GM10248 (cell line): ENCODE results near the gene KCNMA1.
A peak's percentile ranks its signal among the peaks of the same experiment; 100 is the strongest.

Experiments used
- CTCF ChIA-PET: fragments of 300-600 bp; sonication (Branson Sonifier 250); formaldehyde crosslinking; extraction: SDS; loops from one replicate; lab custom pipeline; 2021; ENCODE audit warnings: antibody characterized with exemption; lab: Yijun Ruan, JAX
- POLR2A ChIA-PET: fragments of 350-650 bp; sonication (Branson Sonifier 250); formaldehyde crosslinking; extraction: SDS; loops from one replicate; lab custom pipeline; 2020; ENCODE audit warnings: antibody characterized with exemption; lab: Yijun Ruan, JAX
- DNase-seq: peaks from one replicate; pipeline ENCODE4 v3.0.0; 2012; ENCODE audit errors: extremely low spot score
- TF ChIP-seq, protein P1 (sequence below): IDR thresholded peaks from 2 replicates; pipeline ENCODE4 v1.5.1; 2012; ENCODE audit warnings: mild to moderate bottlenecking, low read depth; ENCODE audit errors: extremely low read depth, missing control alignments, control extremely low read depth

The KCNMA1 gene

DNA sequence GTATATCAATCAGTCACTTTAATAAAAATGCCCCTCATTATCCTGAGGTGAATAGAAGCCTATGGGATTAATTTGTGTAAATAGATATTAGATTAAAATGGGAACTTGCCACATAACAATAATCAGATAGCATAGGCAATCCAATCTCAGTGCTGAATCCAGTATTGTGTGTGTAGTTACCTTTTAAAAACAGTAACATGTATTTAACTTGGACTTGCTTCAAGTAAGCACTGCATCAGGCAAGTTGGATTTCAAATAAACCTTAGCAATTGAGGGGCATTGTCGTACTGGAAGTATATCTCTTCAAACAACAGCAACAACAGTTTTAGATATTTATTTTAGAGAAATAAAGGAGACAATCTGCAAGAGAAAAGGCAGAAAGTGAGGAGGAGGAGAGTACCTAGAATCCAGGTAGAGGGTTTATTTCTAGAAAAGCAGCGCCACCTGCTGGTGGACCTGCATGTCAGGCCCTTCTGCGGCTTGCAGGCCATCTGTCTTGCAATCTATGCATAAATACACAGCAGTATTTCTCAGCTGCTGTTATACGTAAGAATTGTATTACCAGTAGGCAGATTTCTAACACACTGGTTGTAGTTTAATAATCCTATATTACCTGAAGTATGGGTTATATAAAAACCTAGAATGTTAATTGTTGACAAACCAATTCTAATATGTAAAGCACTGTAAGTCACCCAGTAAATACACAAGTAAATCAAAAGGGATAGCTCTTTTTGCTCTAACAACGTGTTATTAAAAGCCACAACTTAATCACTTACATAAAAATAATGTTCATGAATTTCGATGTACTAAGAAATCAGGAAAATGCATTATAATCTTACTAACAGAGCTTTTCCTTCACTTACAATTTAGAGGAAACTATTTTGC, 652.8 kb downstream of the KCNMA1 start:
- DNase-seq = peak; percentile 41
- CTCF ChIA-PET = interaction anchor here (0.6 to 1.3 kb wide), 12 partner anchors 10 to 438 kb away, joined by 3 to 7 read pairs (median 4); no protein-coding TSS in a partner anchor
- TF ChIP-seq, protein P1, sequence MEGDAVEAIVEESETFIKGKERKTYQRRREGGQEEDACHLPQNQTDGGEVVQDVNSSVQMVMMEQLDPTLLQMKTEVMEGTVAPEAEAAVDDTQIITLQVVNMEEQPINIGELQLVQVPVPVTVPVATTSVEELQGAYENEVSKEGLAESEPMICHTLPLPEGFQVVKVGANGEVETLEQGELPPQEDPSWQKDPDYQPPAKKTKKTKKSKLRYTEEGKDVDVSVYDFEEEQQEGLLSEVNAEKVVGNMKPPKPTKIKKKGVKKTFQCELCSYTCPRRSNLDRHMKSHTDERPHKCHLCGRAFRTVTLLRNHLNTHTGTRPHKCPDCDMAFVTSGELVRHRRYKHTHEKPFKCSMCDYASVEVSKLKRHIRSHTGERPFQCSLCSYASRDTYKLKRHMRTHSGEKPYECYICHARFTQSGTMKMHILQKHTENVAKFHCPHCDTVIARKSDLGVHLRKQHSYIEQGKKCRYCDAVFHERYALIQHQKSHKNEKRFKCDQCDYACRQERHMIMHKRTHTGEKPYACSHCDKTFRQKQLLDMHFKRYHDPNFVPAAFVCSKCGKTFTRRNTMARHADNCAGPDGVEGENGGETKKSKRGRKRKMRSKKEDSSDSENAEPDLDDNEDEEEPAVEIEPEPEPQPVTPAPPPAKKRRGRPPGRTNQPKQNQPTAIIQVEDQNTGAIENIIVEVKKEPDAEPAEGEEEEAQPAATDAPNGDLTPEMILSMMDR = peak; percentile 94
- POLR2A ChIA-PET = no interaction called here

DNA sequence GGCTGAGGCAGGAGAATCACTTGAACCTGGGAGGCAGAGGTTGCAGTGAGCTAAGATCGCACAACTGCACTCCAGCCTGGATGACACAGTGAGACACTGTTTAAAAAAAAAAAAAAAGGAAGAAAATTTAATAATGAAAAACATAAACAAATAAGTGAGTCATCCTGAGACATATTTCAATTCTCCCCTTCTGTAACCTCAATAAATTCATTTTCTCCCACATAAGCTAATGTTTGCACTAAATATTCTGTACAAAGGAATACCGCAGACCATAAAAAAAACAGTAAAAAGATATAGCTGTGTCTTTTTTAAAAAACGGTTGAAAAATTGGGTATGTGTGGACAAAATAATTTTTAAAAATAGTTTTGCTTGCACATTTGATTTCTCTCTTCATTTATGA, 654.0 kb downstream of the KCNMA1 start:
- TF ChIP-seq, protein P1 = no peak

DNA sequence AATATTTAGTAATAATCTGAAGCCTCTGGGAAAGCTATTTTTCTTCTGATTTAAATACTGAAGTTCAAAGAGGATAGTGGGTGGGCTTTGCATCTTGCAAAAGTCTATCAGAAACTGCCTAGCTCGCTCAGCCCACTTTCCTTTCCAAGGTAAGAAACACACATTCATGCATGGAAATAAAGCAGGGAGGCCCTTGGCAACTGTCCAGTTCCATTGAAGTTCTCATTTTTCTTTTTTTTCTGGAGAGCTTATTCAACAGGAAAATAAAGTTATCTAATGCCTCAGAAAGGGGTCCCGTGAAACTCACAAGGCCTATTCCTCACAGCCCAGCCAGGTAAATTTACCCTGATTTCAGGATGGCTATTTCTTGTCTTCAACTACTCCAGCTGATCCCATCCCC, 654.9 kb downstream of the KCNMA1 start:
- CTCF ChIA-PET = interaction anchor here (2.3 kb wide), 1 partner anchor 23 kb away, joined by 12 read pairs; no protein-coding TSS in a partner anchor
- TF ChIP-seq, protein P1 = no peak
- no peak for DNase-seq
- POLR2A ChIA-PET = no interaction called here

More for the DNA sequence above, 654.0 kb downstream of the KCNMA1 start:
- no peak for DNase-seq
- CTCF ChIA-PET = interaction anchor here (0.7 to 2.3 kb wide), 5 partner anchors 9 to 22 kb away, joined by 3 to 12 read pairs (median 6); no protein-coding TSS in a partner anchor
- POLR2A ChIA-PET = no interaction called here

DNA sequence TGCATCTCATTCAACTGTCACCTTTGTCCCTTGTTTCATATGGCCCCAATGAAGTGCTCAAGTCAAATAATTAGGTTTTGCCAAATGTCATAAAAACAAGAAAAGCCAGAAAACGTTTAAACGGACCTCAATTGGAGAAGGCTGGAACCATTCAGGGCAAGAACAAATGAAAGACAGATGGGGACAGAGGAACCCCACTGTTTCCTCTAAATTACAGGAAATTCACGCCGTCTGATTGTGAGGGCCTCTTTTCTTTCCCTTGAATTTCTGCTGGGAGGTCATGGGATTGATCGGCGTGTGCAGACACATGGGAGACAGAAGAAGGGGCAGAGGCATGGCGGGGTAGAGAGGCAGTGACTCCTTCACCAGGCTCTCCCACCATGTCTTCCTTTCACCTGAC, 656.4 kb downstream of the KCNMA1 start:
- TF ChIP-seq, protein P1 = no peak
- ChIA-PET POLR2A (no interaction called here), CTCF (interaction anchor here (1.2 kb wide), 1 partner anchor 21 kb away, joined by 4 read pairs; no protein-coding TSS in a partner anchor)
- DNase-seq = no peak

DNA sequence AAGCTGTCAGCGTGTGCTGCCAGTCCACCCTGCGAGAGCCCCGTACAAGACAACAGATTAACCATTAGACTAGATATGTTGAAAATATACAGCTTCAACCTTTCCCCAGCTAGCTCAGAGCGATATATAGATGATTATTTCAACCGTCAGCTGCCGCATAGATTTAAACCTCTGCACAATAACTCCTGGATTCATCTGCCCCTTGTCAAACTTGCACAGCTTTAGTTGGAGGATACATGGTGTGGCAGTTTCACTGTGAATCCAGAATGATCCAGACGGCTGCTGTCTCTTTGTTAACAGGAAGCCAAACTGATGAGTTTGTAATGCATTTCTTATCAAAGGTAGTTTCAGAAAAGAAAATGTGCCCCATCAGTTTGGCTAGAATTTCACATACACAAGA, 659.7 kb downstream of the KCNMA1 start:
- no peak for DNase-seq
- ChIA-PET CTCF (interaction anchor here (0.9 to 1.6 kb wide), 3 partner anchors 18 to 109 kb away, joined by 3 to 5 read pairs (median 3); no protein-coding TSS in a partner anchor), POLR2A (no interaction called here)
- TF ChIP-seq, protein P1 = no peak

DNA sequence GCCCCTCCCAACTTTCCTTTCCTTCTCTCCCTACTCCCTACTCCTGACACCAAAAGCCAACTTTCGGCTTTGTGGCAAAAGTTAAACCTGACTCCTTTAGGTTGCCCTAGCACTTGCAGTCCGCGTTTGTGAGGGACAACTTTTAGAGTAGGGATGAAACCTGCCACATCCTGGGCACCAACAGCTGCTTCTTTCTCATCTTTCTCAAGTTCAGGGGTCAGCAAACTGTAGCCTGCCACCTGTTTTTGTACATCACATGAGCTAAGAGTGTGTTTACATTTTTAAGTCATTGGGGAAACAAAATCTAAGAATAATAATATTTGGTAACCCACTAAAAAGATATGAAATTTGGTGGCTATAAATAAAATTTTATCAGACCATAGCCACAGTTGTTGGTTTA, 660.6 kb downstream of the KCNMA1 start:
- TF ChIP-seq, protein P1 = no peak
- DNase-seq = no peak
- POLR2A ChIA-PET = no interaction called here
- CTCF ChIA-PET = no interaction called here
